Measurements from ENCODE around the gene PPP1R18. TPM values are rescaled to one million over a fixed set of nuclear protein-coding genes. Genes with fewer than 3 reads are reported as not detected.

PPP1R18 gene
- total and polyA plus RNA-seq, 9 of the 15 experiments (the other 6 are each of a cell fraction or from before 2014, with no cell fraction given): 12.0 to 99.2 (median 42.6) TPM

GRCh38 chr6:30686908-30687658, 638 bp upstream of the PPP1R18 start (continued):
- peak; percentile 77 for TF ChIP-seq USF1 (CRISPR knock-in tag; IDR thresholded peaks at IDR 0.05)
- no peak for TF ChIP-seq PRPF4 (IDR thresholded peaks at IDR 0.05; ENCODE audit: insufficient read depth, low read depth, low read length, poor library complexity, severe bottlenecking)
- no peak for TF ChIP-seq CEBPB (tag; IDR thresholded peaks at IDR 0.05)
- peak; percentile 85 for TF ChIP-seq LEF1 (IDR thresholded peaks at IDR 0.05)
- no peak for TF ChIP-seq CAMTA2 (CRISPR knock-in tag; conservative IDR thresholded peaks at IDR 0.05)
- no peak for TF ChIP-seq ZNF174 (CRISPR knock-in tag; IDR thresholded peaks at IDR 0.05)
- TF ChIP-seq SPI1 (IDR thresholded peaks at IDR 0.05; ENCODE audit: borderline replicate concordance, low read depth, low read length): peak; percentile 82; the same call in 1 of the 2 replicates
- TF ChIP-seq CHD2 (IDR thresholded peaks at IDR 0.05; ENCODE audit: low read depth, low read length): peak; percentile 13; the same call in 1 of the 2 replicates
- no peak for TF ChIP-seq ASH1L (IDR thresholded peaks at IDR 0.05; ENCODE audit: borderline replicate concordance, low read depth, partially characterized antibody)
- no peak for TF ChIP-seq ZNF143 (CRISPR knock-in tag; IDR thresholded peaks at IDR 0.05)
- no peak for TF ChIP-seq PHTF2 (CRISPR knock-in tag; IDR thresholded peaks at IDR 0.05)
- peak; percentile 24 for TF ChIP-seq ZFP36 (IDR thresholded peaks at IDR 0.05; ENCODE audit: low read depth, low read length, partially characterized antibody)
- no peak for TF ChIP-seq PYGO2 (tag; IDR thresholded peaks at IDR 0.05)
- TF ChIP-seq GATA2 (CRISPR knock-in tag; IDR thresholded peaks at IDR 0.05): no peak
- no peak for TF ChIP-seq ZKSCAN1 (IDR thresholded peaks at IDR 0.05; ENCODE audit: low read depth, low read length)
- no peak for TF ChIP-seq ZNF354B (CRISPR knock-in tag; IDR thresholded peaks at IDR 0.05)
- TF ChIP-seq AFF4 (CRISPR knock-in tag; IDR thresholded peaks at IDR 0.05): no peak
- TF ChIP-seq POLR2A (conservative IDR thresholded peaks at IDR 0.05): peak; percentile 76
- no peak for TF ChIP-seq MLX (CRISPR knock-in tag; conservative IDR thresholded peaks at IDR 0.05)
- no peak for TF ChIP-seq MCM5 (IDR thresholded peaks at IDR 0.05; ENCODE audit: low read depth)
- no peak for TF ChIP-seq ZNF507 (tag; conservative IDR thresholded peaks at IDR 0.05)
- peak; percentile 83; the same call in 1 of the 2 replicates for TF ChIP-seq LCOR (CRISPR knock-in tag; IDR thresholded peaks at IDR 0.05)
- TF ChIP-seq EP400 (IDR thresholded peaks at IDR 0.05): no peak
- peak; percentile 100 for TF ChIP-seq ZNF263 (CRISPR knock-in tag; IDR thresholded peaks at IDR 0.05; ENCODE audit: borderline replicate concordance)
- TF ChIP-seq HES1 (IDR thresholded peaks at IDR 0.05; ENCODE audit: low read depth): no peak
- TF ChIP-seq HMG20B (CRISPR knock-in tag; IDR thresholded peaks at IDR 0.05): no peak
